Activated CD8-positive, alpha-beta memory T cell treated with anti-CD3 and anti-CD28 coated beads, Interleukin-2, amount 10 ng/mL, durations not matched to agents 7 days and 5 days (primary cell): ENCODE data around the gene PPP1R36. TPM values are rescaled to one million over a fixed set of nuclear protein-coding genes. Genes with fewer than 3 reads are reported as not detected.

ENCODE experiments used
- ATAC-seq: fragments of 150-1000 bp; cut with Tn5 transposase; one replicate; pipeline ENCODE4 v1.10.0; 2021; ENCODE audit warnings: moderate library complexity
- CTCF ChIA-PET: fragments of 350-600 bp; sonication (Branson Sonifier 250); formaldehyde crosslinking; loops from one replicate; lab custom pipeline; 2021; ENCODE audit warnings: antibody characterized with exemption; lab: Charles Lee
- DNase-seq: peaks from one replicate; pipeline ENCODE4 v3.0.0-alpha.2; 2020
- H3K27ac Mint-ChIP-seq: one replicate; pipeline ENCODE4 v1.8.0; 2021; ENCODE audit warnings: mild to moderate bottlenecking, mixed read lengths
- H3K27me3 Mint-ChIP-seq: one replicate; pipeline ENCODE4 v1.8.0; 2021; ENCODE audit warnings: mixed read lengths
- H3K36me3 Mint-ChIP-seq: one replicate; pipeline ENCODE4 v1.8.0; 2021; ENCODE audit warnings: mild to moderate bottlenecking, mixed read lengths
- H3K4me1 Mint-ChIP-seq: one replicate; pipeline ENCODE4 v1.8.0; 2021; ENCODE audit warnings: mixed read lengths
- H3K4me3 Mint-ChIP-seq: one replicate; pipeline ENCODE4 v1.8.0; 2021; ENCODE audit warnings: mild to moderate bottlenecking, moderate library complexity, mixed read lengths
- H3K9me3 Mint-ChIP-seq: one replicate; pipeline ENCODE4 v1.8.0; 2022; ENCODE audit warnings: low read depth, mixed read lengths
- total RNA-seq, 2 experiments: library from RNA; stranded (reverse); gene quantifications; one replicate each; pipeline ENCODE4 v1.2.3, GENCODE V29; 2021

The PPP1R36 gene
- total RNA-seq, 2 experiments from 2014 or later: not detected

GRCh38 chr14:64581817-64582216, 32.1 kb downstream of the PPP1R36 start:
- no peaks in the 10 kb centered on the region for H3K4me1 Mint-ChIP-seq
- DNase-seq: no peak
- H3K4me3 Mint-ChIP-seq: no peak overlapping the region
- no peak for ATAC-seq
- no peaks in the 10 kb centered on the region for H3K27me3 Mint-ChIP-seq
- CTCF ChIA-PET: no interaction called here
- H3K36me3 Mint-ChIP-seq: no peaks in the 10 kb centered on the region
- H3K9me3 Mint-ChIP-seq: no peaks in the 10 kb centered on the region
- no peak overlapping the region for H3K27ac Mint-ChIP-seq

- H3K4me3 Mint-ChIP-seq: no peak overlapping the region
- ATAC-seq (no peak), DNase-seq (no peak)
- no peak overlapping the region for H3K27ac Mint-ChIP-seq
- no peaks in the 10 kb centered on the region for H3K4me1 Mint-ChIP-seq
- H3K27me3 Mint-ChIP-seq: no peaks in the 10 kb centered on the region
- CTCF ChIA-PET: no interaction called here
- no peaks in the 10 kb centered on the region for H3K9me3 Mint-ChIP-seq
- H3K36me3 Mint-ChIP-seq: no peaks in the 10 kb centered on the region
Observed at GRCh38 chr14:64584190-64584589, 34.4 kb downstream of the PPP1R36 start.

- H3K36me3 Mint-ChIP-seq: no peaks in the 10 kb centered on the region
- peaks cover 8% of the 10 kb centered on the region for H3K27me3 Mint-ChIP-seq
- ATAC-seq (no peak), DNase-seq (no peak)
- CTCF ChIA-PET: no interaction called here
- H3K27ac Mint-ChIP-seq: no peak overlapping the region
- H3K4me1 Mint-ChIP-seq: peaks cover 7% of the 10 kb centered on the region
- no peaks in the 10 kb centered on the region for H3K9me3 Mint-ChIP-seq
- H3K4me3 Mint-ChIP-seq: no peak overlapping the region
Observed at GRCh38 chr14:64591809-64592208, 42.0 kb downstream of the PPP1R36 start.

- peaks cover 14% of the 10 kb centered on the region for H3K27me3 Mint-ChIP-seq
- H3K36me3 Mint-ChIP-seq: no peaks in the 10 kb centered on the region
- DNase-seq (no peak), ATAC-seq (no peak)
- no peaks in the 10 kb centered on the region for H3K9me3 Mint-ChIP-seq
- no peak overlapping the region for H3K4me3 Mint-ChIP-seq
- CTCF ChIA-PET: no interaction called here
- H3K4me1 Mint-ChIP-seq: peaks cover 16% of the 10 kb centered on the region
- H3K27ac Mint-ChIP-seq: no peak overlapping the region
Observed at GRCh38 chr14:64594438-64594837, 44.7 kb downstream of the PPP1R36 start.

- H3K4me1 Mint-ChIP-seq: peaks cover 16% of the 10 kb centered on the region
- no peaks in the 10 kb centered on the region for H3K36me3 Mint-ChIP-seq
- peaks cover 29% of the 10 kb centered on the region for H3K27me3 Mint-ChIP-seq
- CTCF ChIA-PET: no interaction called here
- peak; percentile 55 for ATAC-seq
- H3K27ac Mint-ChIP-seq: no peak overlapping the region
- DNase-seq: no peak
- H3K4me3 Mint-ChIP-seq: no peak overlapping the region
- no peaks in the 10 kb centered on the region for H3K9me3 Mint-ChIP-seq
Observed at GRCh38 chr14:64598404-64598803, 48.6 kb downstream of the PPP1R36 start.

GRCh38 chr14:64601571-64601970, 51.8 kb downstream of the PPP1R36 start:
- Mint-ChIP-seq H3K27me3 (peaks cover 37% of the 10 kb centered on the region), H3K9me3 (no peaks in the 10 kb centered on the region), H3K27ac (no peak overlapping the region), H3K4me3 (no peak overlapping the region), H3K4me1 (peaks cover 9% of the 10 kb centered on the region), H3K36me3 (no peaks in the 10 kb centered on the region)
- ATAC-seq (no peak), DNase-seq (no peak)
- CTCF ChIA-PET: no interaction called here

GRCh38 chr14:64602826-64603225, 53.1 kb downstream of the PPP1R36 start:
- Mint-ChIP-seq H3K4me1 (peaks cover 9% of the 10 kb centered on the region), H3K36me3 (no peaks in the 10 kb centered on the region), H3K4me3 (no peak overlapping the region), H3K27ac (no peak overlapping the region), H3K27me3 (peaks cover 33% of the 10 kb centered on the region), H3K9me3 (no peaks in the 10 kb centered on the region)
- ATAC-seq (no peak), DNase-seq (no peak)
- CTCF ChIA-PET: no interaction called here

GRCh38 chr14:64604001-64604400, 54.2 kb downstream of the PPP1R36 start:
- no peak for DNase-seq

GRCh38 chr14:64604881-64605280, 55.1 kb downstream of the PPP1R36 start:
- DNase-seq (no peak), ATAC-seq (no peak)
- Mint-ChIP-seq H3K4me3 (no peak overlapping the region), H3K27me3 (peaks cover 34% of the 10 kb centered on the region), H3K27ac (no peak overlapping the region), H3K36me3 (no peaks in the 10 kb centered on the region), H3K9me3 (no peaks in the 10 kb centered on the region), H3K4me1 (no peaks in the 10 kb centered on the region)
- CTCF ChIA-PET: no interaction called here

More at GRCh38 chr14:64604001-64604400, 54.2 kb downstream of the PPP1R36 start:
- Mint-ChIP-seq H3K27me3 (peaks cover 33% of the 10 kb centered on the region), H3K4me3 (no peak overlapping the region), H3K36me3 (no peaks in the 10 kb centered on the region), H3K27ac (no peak overlapping the region), H3K9me3 (no peaks in the 10 kb centered on the region), H3K4me1 (peaks cover 1% of the 10 kb centered on the region)
- no peak for ATAC-seq
- CTCF ChIA-PET: no interaction called here

GRCh38 chr14:64605926-64606685, 56.3 kb downstream of the PPP1R36 start:
- CTCF ChIA-PET: no interaction called here
- no peaks in the 10 kb centered on the region for H3K4me1 Mint-ChIP-seq
- ATAC-seq: no peak
- H3K4me3 Mint-ChIP-seq: no peak overlapping the region
- no peaks in the 10 kb centered on the region for H3K9me3 Mint-ChIP-seq
- no peak overlapping the region for H3K27ac Mint-ChIP-seq
- H3K36me3 Mint-ChIP-seq: no peaks in the 10 kb centered on the region
- peaks cover 27% of the 10 kb centered on the region for H3K27me3 Mint-ChIP-seq
- DNase-seq: no peak

- Mint-ChIP-seq H3K4me3 (no peak overlapping the region), H3K4me1 (no peaks in the 10 kb centered on the region), H3K36me3 (no peaks in the 10 kb centered on the region), H3K9me3 (no peaks in the 10 kb centered on the region), H3K27ac (no peak overlapping the region), H3K27me3 (peaks cover 19% of the 10 kb centered on the region)
- ATAC-seq (no peak), DNase-seq (no peak)
- CTCF ChIA-PET: interaction anchor here (1.1 to 1.2 kb wide), 2 partner anchors 19 to 26 kb away, joined by 3 to 5 read pairs; no protein-coding TSS in a partner anchor
Observed at GRCh38 chr14:64610049-64610746, 60.4 kb downstream of the PPP1R36 start.

- H3K4me3 Mint-ChIP-seq: no peak overlapping the region
- CTCF ChIA-PET: no interaction called here
- no peak overlapping the region for H3K27ac Mint-ChIP-seq
- no peak for DNase-seq
- H3K4me1 Mint-ChIP-seq: no peaks in the 10 kb centered on the region
- no peaks in the 10 kb centered on the region for H3K36me3 Mint-ChIP-seq
- peaks cover 9% of the 10 kb centered on the region for H3K27me3 Mint-ChIP-seq
- H3K9me3 Mint-ChIP-seq: no peaks in the 10 kb centered on the region
- no peak for ATAC-seq
Observed at GRCh38 chr14:64611358-64612020, 61.7 kb downstream of the PPP1R36 start.

GRCh38 chr14:64612021-64612380, 62.2 kb downstream of the PPP1R36 start:
- Mint-ChIP-seq H3K4me3 (no peak overlapping the region), H3K27me3 (peaks cover 8% of the 10 kb centered on the region), H3K9me3 (no peaks in the 10 kb centered on the region), H3K4me1 (no peaks in the 10 kb centered on the region), H3K27ac (no peak overlapping the region), H3K36me3 (no peaks in the 10 kb centered on the region)
- CTCF ChIA-PET: no interaction called here
- ATAC-seq: no peak
- DNase-seq: no peak
